OCI-LY1 (cell line): Measurements from ENCODE around the gene MAF.

Experiments
- H2AFZ ChIP-seq: fragments of 200-600 bp; sonication (generic), shearing (Covaris generic); 2 replicates; pipeline ENCODE4 v1.6.0; 2014; ENCODE audit warnings: antibody characterized with exemption, mild to moderate bottlenecking, low read length
- H3F3A ChIP-seq: fragments of 200-600 bp; sonication (generic), shearing (Covaris generic); 2 replicates; pipeline ENCODE4 v1.6.0; 2014; ENCODE audit warnings: mild to moderate bottlenecking, antibody characterized with exemption, low read length, moderate library complexity; ENCODE audit not compliant: insufficient read depth
- H3K27ac ChIP-seq: fragments of 200-600 bp; sonication (generic); 2 replicates; pipeline ENCODE4 v1.5.1; 2014; ENCODE audit warnings: low read length, mixed run types, mild to moderate bottlenecking, low read depth; ENCODE audit not compliant: poor library complexity, severe bottlenecking
- H3K27me3 ChIP-seq: fragments of 200-600 bp; sonication (generic); 2 replicates; pipeline ENCODE4 v1.6.0; 2014; ENCODE audit warnings: antibody characterized with exemption, mild to moderate bottlenecking, low read length, moderate library complexity; ENCODE audit not compliant: insufficient read depth
- H3K36me3 ChIP-seq: fragments of 200-600 bp; sonication (generic); 2 replicates; pipeline ENCODE4 v1.6.1; 2014; ENCODE audit warnings: mild to moderate bottlenecking, antibody characterized with exemption, low read length, moderate library complexity, mixed read lengths; ENCODE audit not compliant: insufficient read depth
- H3K4me1 ChIP-seq: fragments of 200-600 bp; sonication (generic); 2 replicates; pipeline ENCODE4 v1.5.1; 2014; ENCODE audit warnings: mild to moderate bottlenecking, low read length, moderate library complexity; ENCODE audit not compliant: insufficient read depth, severe bottlenecking
- H3K4me2 ChIP-seq: fragments of 200-600 bp; sonication (generic), shearing (Covaris generic); 2 replicates; pipeline ENCODE4 v1.6.1; 2014; ENCODE audit warnings: low read length
- H3K4me3 ChIP-seq: fragments of 200-600 bp; sonication (generic); 2 replicates; pipeline ENCODE4 v1.5.1; 2014; ENCODE audit warnings: low read length, low read depth, mild to moderate bottlenecking, mixed read lengths; ENCODE audit not compliant: poor library complexity, severe bottlenecking
- H3K79me2 ChIP-seq: fragments of 200-600 bp; shearing (Covaris generic); 2 replicates; pipeline ENCODE4 v1.6.1; 2016; ENCODE audit warnings: mixed run types, low read length, mixed read lengths; ENCODE audit not compliant: insufficient read depth
- H3K9ac ChIP-seq: fragments of 200-600 bp; sonication (generic), shearing (Covaris generic); 2 replicates; pipeline ENCODE4 v1.6.1; 2014; ENCODE audit warnings: mild to moderate bottlenecking, low read length, mixed read lengths
- H3K9me2 ChIP-seq: fragments of 200-600 bp; sonication (generic), shearing (Covaris generic); 2 replicates; pipeline ENCODE4 v1.6.1; 2014; ENCODE audit warnings: low read depth, mild to moderate bottlenecking, low read length, mixed read lengths
- H3K9me3 ChIP-seq: fragments of 200-600 bp; shearing (Covaris generic); 2 replicates; pipeline ENCODE4 v1.6.1; 2014; ENCODE audit warnings: low read length, mixed read lengths
- H4K20me1 ChIP-seq: fragments of 200-600 bp; sonication (generic), shearing (Covaris generic); 2 replicates; pipeline ENCODE4 v1.6.0; 2016; ENCODE audit warnings: mild to moderate bottlenecking, low read length; ENCODE audit not compliant: insufficient read depth
- CTCF ChIP-seq: fragments of 200-600 bp; sonication (generic), shearing (Covaris generic); IDR thresholded peaks from 2 replicates; pipeline ENCODE4 v1.5.1; 2017; ENCODE audit warnings: mild to moderate bottlenecking, antibody characterized with exemption, low read length, moderate library complexity, mixed read lengths
- EZH2 ChIP-seq: fragments of 200-600 bp; sonication (generic), shearing (Covaris generic); IDR thresholded peaks from 2 replicates; pipeline ENCODE4 v1.8.0; 2017; ENCODE audit warnings: borderline replicate concordance, mixed run types, mild to moderate bottlenecking, antibody characterized with exemption, low read length, moderate library complexity, mixed read lengths

The MAF gene

GRCh38 chr16:79621027-79621426 is 20.5 kb upstream of the MAF start:
- H3K79me2 ChIP-seq = no peaks in the 10 kb centered on the region
- H4K20me1 ChIP-seq = no peaks in the 10 kb centered on the region
- H3K9me3 ChIP-seq = no peaks in the 10 kb centered on the region
- H3K4me1 ChIP-seq = no peaks in the 10 kb centered on the region
- no peak overlapping the region for H3K27ac ChIP-seq
- no peak overlapping the region for H2AFZ ChIP-seq
- H3K9me2 ChIP-seq = no peaks in the 10 kb centered on the region
- H3K36me3 ChIP-seq = no peaks in the 10 kb centered on the region
- H3F3A ChIP-seq = no peaks in the 10 kb centered on the region
- H3K27me3 ChIP-seq = no peaks in the 10 kb centered on the region
- H3K4me3 ChIP-seq = no peak overlapping the region
- H3K9ac ChIP-seq = no peak overlapping the region
- TF ChIP-seq CTCF (no peak), EZH2 (no peak)
- H3K4me2 ChIP-seq = no peak overlapping the region

DNA sequence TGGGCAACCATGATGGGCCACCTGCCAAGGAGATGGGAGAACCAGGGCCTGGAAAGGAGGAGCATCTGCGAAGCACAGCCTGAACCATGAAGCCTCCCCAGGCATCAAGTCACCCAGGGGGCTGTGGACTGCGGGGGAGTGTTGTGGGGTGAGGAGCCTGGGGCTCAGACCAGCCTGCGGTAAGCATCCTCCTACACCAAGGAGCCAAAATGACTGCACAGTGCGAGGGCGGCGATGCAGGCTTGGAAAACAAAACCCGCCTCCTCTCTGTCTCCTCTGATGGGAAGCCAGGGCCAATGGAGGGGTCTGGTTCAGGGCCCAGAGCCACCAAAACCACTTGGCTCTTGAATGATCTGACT is 18.1 kb upstream of the MAF start:
- Histone ChIP-seq H3K27ac (no peak overlapping the region), H2AFZ (no peak overlapping the region), H4K20me1 (no peaks in the 10 kb centered on the region), H3K9me2 (no peaks in the 10 kb centered on the region), H3K4me1 (no peaks in the 10 kb centered on the region), H3K36me3 (no peaks in the 10 kb centered on the region), H3K4me2 (no peak overlapping the region), H3K4me3 (no peak overlapping the region), H3K79me2 (no peaks in the 10 kb centered on the region), H3K27me3 (no peaks in the 10 kb centered on the region), H3K9me3 (no peaks in the 10 kb centered on the region), H3F3A (no peaks in the 10 kb centered on the region), H3K9ac (no peak overlapping the region)
- no peak for TF ChIP-seq EZH2
- no peak for TF ChIP-seq CTCF

DNA sequence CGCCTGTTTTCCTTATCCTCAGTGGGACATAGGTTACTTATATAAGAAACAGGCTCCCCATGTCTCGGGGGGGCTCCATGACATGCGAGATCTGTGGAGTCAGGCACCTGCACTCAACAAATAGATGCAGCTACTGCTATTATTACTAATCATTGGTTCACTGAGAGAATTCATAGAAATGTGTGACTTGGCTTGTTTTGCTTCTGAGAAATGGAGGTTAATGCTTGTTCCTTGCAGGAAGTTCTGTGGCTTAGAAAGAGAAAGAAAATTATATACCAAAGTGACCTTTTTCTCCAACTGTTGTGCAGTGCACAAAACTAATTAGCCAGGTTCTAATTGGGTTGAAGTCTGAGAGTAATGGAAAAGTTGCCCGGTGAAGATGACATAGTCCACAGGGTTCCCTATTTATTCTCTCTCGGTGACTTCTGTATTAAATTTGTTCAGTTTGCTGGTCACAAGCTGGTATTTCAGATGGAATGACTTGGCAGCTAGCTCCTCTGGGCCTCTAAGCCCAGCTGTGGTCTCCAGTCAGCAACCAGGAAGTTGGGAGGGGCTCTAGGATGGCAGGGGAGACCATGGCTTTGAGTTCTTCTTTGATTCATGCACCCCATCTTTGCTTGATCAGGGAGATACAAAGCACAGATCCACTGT is 17.6 kb upstream of the MAF start:
- no peaks in the 10 kb centered on the region for H4K20me1 ChIP-seq
- TF ChIP-seq EZH2 (no peak), CTCF (no peak)
- no peak overlapping the region for H3K27ac ChIP-seq
- no peak overlapping the region for H3K9ac ChIP-seq
- no peaks in the 10 kb centered on the region for H3K4me1 ChIP-seq
- no peaks in the 10 kb centered on the region for H3K79me2 ChIP-seq
- no peaks in the 10 kb centered on the region for H3F3A ChIP-seq
- H3K27me3 ChIP-seq = no peaks in the 10 kb centered on the region
- H3K4me2 ChIP-seq = no peak overlapping the region
- H3K9me3 ChIP-seq = no peaks in the 10 kb centered on the region
- no peaks in the 10 kb centered on the region for H3K36me3 ChIP-seq
- no peak overlapping the region for H3K4me3 ChIP-seq
- no peaks in the 10 kb centered on the region for H3K9me2 ChIP-seq
- H2AFZ ChIP-seq = no peak overlapping the region
